ENCODE measurements around the gene WDR7.

Gene WDR7

DNA sequence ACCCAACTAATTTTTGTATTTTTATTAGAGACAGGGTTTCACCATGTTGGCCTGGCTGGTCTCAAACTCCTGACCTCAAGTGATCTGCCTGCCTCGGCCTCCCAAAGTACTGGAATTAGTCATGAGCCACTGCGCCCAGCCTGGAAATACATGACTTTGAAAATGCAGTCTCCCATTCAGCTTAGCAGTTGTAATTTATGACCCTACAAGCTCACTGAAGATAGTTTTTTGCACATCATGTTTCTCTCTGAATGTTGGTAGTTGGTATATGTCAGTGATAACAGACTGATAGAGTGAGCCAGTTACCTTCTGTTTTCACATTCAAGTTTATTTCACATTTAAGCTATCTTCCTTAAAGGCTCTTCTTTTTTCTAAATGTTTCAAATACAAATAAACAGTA lies 7.1 kb downstream of the WDR7 start:
- DNase-seq = no peak

DNA sequence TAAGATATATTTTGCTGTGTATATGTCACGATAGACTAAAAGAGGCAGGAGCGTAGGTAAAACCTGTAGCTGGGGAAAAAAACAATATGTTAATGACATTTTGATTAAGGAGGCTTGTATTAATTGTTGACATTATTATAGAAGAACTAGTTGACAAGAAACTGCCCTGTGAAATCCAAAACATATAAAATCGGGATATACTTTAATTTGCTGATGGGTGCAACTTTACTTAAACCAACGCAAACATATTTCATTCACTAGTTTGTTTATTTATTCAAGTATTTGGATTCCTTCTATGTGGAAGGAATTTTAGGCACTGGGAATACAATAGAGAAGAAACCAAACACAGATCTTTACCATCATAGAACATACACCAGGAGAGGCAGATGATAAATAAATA lies 8.0 kb downstream of the WDR7 start:
- no peak for DNase-seq

DNA sequence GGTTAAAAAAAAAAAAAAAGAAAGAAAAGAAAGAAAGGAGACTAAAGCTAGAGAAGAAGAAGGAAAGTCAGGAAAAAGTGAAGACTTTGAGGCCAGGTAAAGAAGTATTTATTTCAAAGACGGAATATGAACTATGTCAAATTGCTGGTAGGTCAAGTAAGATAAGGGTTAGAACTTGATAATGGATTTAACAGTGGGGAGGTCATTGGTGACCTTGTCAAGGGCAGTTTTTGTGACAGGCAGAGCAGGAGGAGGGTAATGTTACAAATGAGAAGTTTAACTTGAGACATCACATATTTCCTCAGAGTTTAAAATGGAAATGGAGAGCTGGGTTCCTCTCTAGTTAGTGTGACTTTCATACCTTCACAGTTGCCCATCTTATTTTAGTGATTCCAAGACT lies 9.5 kb downstream of the WDR7 start:
- DNase-seq = no peak

DNA sequence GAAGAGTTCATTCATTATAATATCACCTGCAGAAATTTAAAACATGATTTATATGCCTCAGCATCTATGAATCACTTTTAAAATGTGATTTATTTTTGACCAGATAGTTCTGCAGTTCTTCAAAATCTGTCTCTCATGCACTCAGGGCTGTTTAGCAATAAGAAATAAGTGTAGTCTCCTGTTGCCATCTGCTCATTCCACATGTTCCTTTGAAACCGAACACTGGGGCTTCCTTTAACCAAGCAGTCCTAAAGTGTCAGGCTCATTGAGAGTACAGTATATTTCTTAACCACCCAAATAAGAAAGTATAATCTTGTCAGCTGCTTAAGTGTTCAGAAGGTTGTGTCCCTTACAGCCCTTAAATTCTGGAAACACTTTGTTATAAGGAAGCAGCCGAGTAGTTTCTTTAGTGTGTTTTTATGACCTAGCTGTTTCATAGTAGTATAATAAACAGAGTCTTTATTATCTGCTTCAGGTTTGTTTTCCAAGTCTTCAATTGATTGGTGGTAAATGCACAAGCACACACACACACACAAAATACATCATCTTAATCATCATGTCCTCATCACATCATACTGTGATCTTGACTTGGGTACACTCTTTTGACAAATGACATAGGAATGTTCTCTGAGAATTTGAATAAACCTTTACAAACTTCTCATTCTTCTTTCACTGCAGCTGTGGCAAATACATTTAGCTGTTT lies 10.4 kb downstream of the WDR7 start:
- no peak for DNase-seq

DNA sequence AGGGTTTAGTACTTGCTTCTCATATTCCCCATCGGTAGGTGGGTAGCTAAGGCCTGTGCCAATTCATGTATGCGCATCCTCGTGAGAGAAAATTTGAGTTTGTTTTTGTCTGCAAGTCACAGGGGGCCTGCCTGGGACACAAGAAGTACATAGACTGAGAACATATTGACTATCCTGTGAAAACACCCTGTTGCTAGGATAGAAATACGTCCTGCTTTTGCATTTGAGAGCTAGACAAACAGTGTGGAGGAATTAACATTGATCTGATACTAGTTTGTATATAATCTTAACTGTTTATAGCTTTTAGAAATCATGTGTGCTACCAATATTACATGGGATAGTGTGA lies 10.9 kb downstream of the WDR7 start:
- DNase-seq = no peak

DNA sequence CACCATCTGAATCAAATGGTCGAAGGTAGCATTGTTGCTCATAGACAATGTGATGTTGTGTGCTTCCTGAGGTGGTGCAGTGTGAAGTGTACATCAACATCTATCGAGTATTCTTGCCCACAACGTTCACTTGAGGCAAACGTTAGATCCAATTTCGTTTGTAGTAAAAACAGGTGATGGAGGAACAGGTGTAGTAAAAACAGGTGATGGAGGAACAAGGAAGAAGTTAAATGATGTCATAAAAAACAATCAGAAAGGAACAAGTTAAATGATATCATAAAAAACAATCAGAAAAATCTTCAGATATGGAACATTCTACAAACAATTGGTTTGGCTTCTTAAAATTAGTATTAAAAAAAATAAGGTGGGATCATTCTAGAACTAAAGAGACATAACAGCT lies 11.3 kb downstream of the WDR7 start:
- no peak for DNase-seq

DNA sequence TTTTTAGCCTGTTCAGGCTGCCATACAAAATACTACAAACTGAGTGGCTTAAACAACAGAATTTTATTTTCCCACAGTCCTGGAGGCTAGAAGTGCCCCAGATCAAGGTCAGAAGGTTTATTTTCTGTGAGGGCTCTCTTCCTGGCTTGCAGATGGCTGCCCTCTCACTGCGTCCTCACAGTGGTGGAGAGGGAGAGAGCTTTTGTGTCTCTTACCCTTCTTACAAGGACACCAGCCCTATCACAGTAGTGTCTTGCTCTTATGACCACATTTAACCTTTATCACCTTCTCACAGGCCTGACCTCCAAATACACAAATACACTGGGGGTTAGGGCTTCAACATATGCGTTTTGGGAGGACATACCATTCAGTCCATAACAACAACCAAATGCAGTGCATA lies 11.7 kb downstream of the WDR7 start:
- no peak for DNase-seq

DNA sequence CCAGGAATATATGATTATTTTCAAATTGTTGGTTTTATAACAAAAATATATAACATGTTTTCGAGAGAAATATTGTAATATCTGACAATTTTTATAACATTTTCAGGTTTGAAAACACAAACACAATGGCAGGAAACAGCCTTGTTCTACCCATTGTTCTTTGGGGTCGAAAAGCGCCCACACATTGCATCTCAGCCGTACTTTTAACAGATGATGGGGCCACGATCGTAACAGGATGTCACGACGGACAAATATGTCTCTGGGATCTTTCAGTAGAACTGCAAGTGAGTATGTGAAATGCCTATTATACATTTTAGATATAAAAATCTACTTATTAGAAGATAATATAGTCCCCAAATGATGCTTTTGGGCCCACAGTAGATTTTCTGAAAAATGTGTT lies 21.2 kb downstream of the WDR7 start:
- no peak for DNase-seq

DNA sequence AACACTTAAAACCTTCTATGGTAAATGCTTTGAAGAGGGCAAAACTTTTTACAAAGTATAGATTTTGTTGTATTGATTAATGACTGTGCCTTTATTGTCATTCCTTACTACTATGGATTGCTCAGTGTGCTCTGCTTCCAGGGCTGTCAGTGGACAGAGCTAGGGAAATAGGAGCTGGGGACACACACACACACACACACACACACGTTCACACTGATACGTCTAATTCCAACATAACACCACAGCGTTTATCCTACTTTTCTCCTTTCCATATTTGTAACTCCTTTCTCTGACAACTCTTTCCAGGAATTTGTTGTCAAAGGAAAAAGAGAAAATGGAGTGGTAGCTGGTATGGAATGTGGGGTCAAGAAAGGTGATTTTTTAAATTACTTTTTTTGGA lies 21.8 kb downstream of the WDR7 start:
- DNase-seq = no peak

DNA sequence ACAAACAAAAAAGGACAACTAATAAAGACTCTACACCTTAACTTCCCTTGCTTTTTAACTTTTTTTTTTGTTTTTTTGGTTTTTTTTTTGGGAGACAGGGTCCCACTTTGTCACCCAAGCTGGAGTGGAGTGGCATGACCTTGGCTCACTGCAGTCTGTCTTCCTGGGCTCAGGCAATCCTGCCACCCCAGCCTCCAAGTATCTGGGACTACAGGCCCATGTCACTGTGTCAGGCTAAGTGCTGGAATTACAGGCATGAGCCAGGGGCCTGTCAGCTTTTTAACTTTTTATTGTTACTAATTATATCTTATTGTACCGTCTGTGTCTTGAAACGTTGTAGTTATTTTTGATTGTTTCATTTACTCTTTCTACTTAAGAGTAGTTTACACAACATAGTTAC lies 25.5 kb downstream of the WDR7 start:
- DNase-seq = no peak

DNA sequence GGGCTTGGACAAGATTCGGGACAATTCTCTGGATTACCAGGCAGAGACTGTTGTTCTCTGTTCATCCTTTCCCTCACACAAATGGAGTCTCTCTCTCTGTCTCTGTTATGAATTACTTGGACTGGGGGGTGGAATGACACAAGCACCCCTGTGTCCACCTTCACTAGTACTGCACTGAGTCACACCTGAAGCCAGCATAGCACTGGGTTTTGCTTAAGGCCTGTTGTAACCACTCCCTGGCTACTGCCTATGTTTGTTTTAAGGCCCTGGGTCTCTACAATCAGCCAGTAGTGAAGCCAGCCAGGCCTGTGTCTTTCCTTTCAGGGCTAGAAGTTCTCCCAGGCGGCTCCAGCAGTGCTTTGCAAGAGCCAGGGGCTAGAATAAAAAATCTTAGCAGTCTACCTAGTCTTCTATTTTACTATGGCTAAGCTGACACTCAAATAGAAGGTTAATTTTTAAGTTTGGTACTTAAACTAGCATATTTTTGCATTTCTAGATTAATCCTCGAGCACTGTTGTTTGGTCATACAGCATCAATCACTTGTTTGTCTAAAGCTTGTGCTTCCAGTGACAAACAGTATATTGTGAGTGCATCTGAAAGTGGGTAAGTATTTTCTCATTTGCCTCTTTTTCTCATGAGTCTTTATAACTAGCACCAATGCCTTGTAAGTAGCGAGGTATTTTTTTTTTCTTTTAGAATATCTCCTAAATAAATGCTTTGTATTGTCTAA lies 27.8 kb downstream of the WDR7 start:
- DNase-seq = no peak

DNA sequence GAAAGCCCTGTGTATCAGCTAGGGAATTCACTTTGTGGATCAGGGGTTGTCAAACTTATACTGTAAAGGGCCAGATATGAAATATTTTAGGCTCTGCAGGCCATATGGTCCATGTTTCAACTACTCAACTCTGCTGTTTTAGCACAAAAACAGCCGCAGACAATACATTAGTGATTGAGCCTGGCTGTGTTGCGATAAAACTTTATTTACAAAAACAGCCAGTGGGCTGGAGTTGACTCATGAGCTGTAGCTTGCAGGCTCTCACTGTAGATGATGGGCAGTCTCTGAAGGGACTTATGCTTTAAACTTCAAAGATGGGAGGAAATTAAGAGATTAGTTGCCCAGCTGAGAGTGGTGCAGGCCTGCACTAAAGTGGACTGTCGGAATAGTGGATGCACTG lies 33.1 kb downstream of the WDR7 start:
- no peak for DNase-seq

DNA sequence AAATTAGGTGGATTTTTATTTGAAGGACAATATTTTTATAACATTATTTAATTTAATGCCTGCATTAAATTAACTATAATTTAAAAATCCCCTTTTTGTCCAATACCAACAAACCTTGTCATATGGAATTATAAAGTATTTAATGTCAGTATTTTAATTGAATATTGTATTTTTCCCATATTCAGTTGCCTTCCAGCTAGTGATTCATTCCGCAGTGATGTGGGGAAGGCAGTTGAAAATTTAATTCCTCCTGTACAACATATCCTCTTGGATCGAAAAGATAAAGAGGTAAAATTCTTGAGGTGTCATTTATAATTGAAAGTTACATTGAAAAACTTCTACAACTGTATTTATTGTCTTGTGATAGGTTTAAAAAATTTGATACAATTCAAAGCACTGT lies 40.4 kb downstream of the WDR7 start:
- no peak for DNase-seq

DNA sequence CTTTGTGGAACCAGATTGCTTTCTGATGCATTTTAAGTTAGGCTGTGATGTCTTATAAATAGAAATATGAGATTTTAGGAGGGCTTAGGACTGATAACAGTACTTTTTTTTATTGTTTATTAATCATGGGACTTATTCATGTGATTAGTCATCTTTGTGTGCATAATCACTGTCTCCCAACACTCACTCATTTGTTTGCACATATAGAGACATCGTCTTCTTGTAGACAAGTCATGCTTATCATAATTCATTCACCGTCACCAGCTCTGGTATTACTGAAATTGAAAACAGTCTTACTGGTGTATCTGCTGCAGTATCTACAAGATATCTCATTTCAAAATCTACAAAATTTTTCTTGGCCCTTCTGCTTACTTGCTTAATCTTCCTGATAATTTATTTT lies 45.8 kb downstream of the WDR7 start:
- no peak for DNase-seq

DNA sequence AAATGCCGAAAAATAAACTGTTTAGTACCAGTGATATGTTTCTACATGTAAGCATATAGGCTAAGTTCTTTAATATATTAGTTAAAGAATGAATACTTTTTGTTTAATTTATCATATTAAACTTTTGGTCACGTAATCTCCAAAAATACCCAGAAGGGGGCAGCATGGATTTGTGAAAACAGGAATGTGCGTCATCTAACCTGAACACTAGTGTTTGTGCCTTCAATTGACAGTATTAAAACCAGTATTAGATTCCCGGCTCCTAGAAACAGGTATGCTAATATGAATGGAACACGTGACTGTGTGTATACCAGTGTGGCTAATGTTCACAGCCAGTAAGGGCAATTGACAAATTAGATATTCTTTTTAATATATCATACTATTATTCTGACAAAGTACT lies 51.8 kb downstream of the WDR7 start:
- no peak for DNase-seq

DNA sequence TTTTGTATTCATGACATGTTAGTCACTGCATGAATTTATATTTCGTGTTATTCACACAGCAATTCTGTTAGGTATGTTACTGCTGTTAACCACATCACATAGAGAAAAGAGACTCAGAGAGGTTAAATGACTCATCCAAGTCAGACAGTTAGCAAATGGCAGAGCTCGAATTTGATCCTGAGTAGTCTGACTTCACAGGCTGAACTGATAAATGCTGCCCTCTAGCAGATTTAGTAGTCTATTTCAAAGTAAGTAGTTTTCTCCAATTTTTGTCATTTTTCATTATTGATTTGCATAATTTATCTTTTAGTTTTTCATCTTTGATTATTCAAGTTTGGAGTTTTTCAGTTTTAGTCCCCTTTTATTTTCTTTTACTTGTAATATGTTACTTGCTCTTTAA lies 58.3 kb downstream of the WDR7 start:
- DNase-seq = no peak

DNA sequence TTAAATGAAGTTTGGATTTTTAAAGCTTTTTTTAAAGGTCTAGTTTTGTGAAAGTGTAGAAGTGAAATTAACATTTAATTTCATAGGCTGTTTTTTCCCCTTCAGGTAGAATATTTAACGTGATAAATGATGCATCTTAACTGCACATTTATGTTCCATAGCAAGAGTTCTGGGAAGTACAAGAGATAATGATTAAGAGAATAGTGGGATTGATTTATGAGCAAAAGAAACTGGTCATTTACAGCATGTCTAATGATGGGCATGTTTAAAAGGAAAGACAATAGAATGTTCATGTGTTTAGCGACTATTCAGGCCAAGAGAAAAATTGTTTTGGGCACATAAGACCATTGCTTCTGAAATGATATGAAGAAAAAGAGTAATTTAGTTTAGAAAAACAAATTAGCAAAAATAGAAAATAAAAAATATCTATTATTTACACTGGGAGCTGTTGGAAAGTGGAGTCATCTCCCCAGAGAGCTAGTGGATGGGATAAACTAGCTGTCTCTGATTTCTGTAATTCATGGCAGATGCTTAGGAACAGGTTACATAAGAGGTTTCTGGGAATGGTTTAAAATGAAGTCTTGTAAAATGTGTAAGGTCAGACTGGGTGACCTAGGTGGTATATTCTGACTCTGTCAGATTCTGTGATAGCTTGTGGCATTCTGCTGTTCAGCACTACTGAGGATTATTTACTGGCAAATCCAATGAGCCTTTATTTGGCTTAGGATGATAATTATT lies 60.7 kb downstream of the WDR7 start:
- no peak for DNase-seq

DNA sequence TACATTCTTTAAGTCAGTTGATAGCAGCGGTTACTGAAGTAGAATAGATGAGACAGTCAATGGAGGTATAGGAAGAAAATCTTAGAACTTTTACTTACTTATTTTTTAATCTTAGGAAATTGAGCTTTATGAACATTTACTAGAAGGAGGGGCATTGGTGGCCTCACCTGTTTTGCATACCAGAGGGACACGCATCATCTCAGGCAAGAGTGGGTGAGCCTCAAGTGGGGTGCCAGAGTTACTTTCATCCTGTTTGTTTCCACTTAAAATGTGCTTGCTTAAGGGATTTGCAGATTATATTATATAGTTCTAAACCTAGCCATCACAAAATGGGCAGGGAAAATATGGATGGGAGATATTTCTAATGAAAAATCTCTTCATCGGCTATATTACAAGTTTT lies 61.6 kb downstream of the WDR7 start:
- no peak for DNase-seq

DNA sequence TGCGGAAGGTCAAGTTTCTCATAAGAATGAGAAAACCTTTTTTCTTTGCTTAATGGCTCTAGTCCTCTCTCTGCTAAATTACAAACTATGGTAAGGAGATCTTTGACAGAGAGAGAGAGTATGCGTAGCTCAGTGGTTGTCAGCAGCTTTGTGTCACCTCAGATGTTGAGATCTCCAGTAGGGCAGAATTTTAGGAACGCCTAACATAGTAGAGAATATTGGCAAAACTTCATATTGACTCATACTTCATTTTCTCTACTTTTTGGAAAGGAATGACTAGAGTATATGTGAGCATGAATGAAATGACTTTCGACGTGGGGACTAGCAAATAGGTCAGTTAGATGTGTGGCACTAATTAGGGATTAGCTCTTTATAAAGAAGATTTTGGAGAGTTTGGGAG lies 64.0 kb downstream of the WDR7 start:
- no peak for DNase-seq

DNA sequence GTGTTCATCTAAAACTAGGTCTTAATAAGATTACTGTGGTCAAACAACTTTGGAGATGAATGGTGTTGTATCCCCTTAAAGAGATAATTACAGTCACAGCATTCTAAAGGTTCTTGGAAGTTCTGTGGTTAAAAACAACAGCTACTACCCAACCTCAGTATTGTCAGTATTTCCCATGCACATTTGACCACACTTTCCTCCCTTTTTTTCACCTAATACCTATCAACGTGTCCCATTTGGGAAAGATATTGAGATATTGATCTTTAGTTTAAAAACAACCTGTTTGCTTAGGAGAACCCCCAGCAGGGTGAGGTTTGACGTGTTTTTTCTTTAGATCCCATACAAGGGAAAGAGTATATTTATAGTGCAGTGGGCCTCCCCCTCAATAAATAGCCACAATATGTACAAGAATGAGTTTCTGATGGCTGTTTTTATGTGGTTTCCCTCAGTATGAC lies 65.6 kb downstream of the WDR7 start:
- DNase-seq = no peak

DNA sequence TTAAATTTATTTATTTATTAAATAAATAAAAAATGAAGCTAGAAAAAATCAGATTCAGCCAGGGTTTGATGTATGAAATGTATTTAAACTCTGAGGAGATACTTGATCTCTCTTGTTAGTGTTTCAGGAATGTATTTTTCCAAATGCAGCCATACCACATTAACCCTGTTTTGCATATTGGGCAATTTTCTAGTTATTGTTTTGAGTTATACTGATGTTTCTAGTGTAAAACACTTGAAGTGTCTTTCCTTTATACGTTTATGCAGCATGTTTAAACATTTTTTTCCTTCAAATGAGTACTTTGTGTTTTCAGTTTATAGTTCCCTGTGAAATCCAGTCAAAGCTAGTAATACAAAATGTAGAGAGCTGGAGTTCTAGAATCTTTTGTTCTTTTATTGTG lies 69.9 kb downstream of the WDR7 start:
- DNase-seq = no peak

DNA sequence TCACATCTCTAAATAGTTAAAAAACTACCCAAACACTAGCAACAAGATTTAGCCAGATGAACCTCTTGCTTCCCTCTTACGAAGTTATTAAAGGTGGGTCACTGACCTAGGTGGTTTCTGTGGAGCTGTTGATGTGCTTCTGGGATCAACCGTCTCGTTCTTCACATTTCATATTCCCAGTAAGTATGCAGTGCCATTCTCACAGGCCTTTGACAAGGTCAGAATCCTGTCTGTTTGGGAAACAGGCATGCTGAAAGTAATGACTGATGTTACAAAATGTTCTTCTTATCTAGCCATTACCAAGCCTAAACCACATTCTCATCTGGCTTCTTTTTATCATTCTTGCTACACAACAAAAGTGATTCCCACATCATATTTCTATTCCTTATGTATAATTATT lies 70.3 kb downstream of the WDR7 start:
- no peak for DNase-seq

DNA sequence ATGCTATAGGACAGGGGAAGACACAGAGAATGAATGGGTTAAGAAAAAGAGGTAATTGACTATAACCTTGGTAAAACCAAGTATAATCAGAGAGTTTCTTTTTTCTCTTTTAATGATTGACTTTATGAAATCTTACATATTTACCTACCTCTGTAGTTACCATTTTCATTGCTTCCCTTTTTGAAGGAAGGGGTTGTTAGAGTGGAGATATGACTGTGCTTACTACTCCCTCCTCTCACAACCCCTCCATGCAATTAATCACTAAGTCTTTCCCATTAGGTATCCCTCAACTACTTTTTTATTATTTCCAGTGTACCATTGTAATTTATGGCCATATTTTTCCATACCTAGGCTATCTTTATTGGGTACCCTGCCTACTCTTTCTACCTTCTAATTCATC lies 71.4 kb downstream of the WDR7 start:
- DNase-seq = no peak

DNA sequence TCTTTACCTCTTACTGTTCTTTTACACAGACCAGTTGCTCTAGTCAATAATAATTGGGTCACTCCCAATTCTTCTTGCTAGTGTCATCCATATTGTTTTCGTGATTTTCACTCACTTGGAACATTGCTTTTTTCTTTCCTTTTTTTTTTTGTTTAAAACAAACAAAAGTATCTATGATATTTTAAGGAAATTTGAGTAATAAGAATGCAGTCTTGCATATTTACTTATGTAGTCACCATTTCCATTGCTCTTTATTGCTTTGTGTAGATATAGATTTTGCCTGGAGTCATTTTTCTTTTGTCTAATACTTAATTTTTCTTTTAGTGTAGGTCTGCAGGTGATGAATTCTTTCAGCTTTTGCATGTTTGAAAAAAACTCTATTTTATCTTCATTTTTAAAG lies 71.9 kb downstream of the WDR7 start:
- no peak for DNase-seq
